Placental pericyte (primary cell): ENCODE data around the gene NOX3. TPM values are rescaled to one million over a fixed set of nuclear protein-coding genes. Genes with fewer than 3 reads are reported as not detected.

Experiments used
- total RNA-seq: library from RNA; depleted of rRNA; stranded (reverse); fragments of >200 nt; gene quantifications from 2 replicates; pipeline ENCODE4 v1.2.3, GENCODE V29; 2012

NOX3 gene
- under 0.01 TPM in 1 of 2 replicates, not detected in the other for total RNA-seq

GRCh38 chr6:155455766-155456165, at the start of gene NOX3:
Gene NOX3 (minus strand): TSS chr6:155455839. CDS start chr6:155455800, 39 bp downstream.

Other genes with a start within 250 kb of the NOX3 start
- gene CLDN20, start 191.8 kb downstream of the NOX3 start, total RNA-seq: not detected in 2 replicates
- gene TFB1M, start 141.4 kb downstream of the NOX3 start, total RNA-seq: 32.5 and 39.6 TPM in 2 replicates